Body of pancreas (tissue), 4 donors: ENCODE results near the gene RAB30.

Source experiments
- CTCF ChIP-seq, 7 experiments: fragments of 450-650 bp in 4 of 7; fragments of 200-600 bp in 3 of 7; sonication (generic) in 3 of 7; IDR thresholded peaks; one replicate each; pipeline ENCODE4 v1.5.1; 2016 to 2019; ENCODE audit warnings: antibody characterized with exemption in 7 of 7
- POLR2A ChIP-seq, 3 donors: fragments of 450-650 bp; IDR thresholded peaks; one replicate each; pipeline ENCODE4 v1.6.1; 2016; ENCODE audit warnings: antibody characterized with exemption in 3 of 3, mild to moderate bottlenecking in 2 of 3

GRCh38 chr11:83093634-83094033, 21.9 kb upstream of the RAB30 start:
- TF ChIP-seq POLR2A (IDR thresholded peaks at IDR 0.05) (no peak), CTCF (IDR thresholded peaks at IDR 0.05) (no peak)
